Activated CD4-positive, alpha-beta memory T cell treated with anti-CD3 and anti-CD28 coated beads for 36 hours (primary cell): ENCODE data around the gene MTAP. TPM values are rescaled to one million over a fixed set of nuclear protein-coding genes. Genes with fewer than 3 reads are reported as not detected.
A peak's percentile ranks its signal among the peaks of the same experiment; 100 is the strongest.

Source experiments
- CTCF ChIA-PET: fragments of 350-600 bp; sonication (Branson Sonifier 250); formaldehyde crosslinking; loops from one replicate; lab custom pipeline; 2021; ENCODE audit warnings: antibody characterized with exemption, inconsistent platforms; lab: Charles Lee
- POLR2A ChIA-PET: fragments of 350-600 bp; sonication (Branson Sonifier 250); formaldehyde crosslinking; loops from one replicate; lab custom pipeline; 2021; ENCODE audit warnings: antibody characterized with exemption; lab: Charles Lee
- DNase-seq: peaks from one replicate; pipeline ENCODE4 v3.0.0-alpha.2; 2020
- H3K27ac Mint-ChIP-seq: one replicate; pipeline ENCODE4 v1.8.0; 2021; ENCODE audit warnings: mixed read lengths
- H3K27me3 Mint-ChIP-seq: one replicate; pipeline ENCODE4 v1.8.0; 2021; ENCODE audit warnings: mixed read lengths
- H3K36me3 Mint-ChIP-seq: one replicate; pipeline ENCODE4 v1.8.0; 2021; ENCODE audit warnings: mixed read lengths
- H3K4me1 Mint-ChIP-seq: one replicate; pipeline ENCODE4 v1.8.0; 2021; ENCODE audit warnings: low read depth, mixed read lengths
- H3K4me3 Mint-ChIP-seq: one replicate; pipeline ENCODE4 v1.8.0; 2021; ENCODE audit warnings: mild to moderate bottlenecking, mixed read lengths
- H3K9me3 Mint-ChIP-seq: one replicate; pipeline ENCODE4 v1.8.0; 2021; ENCODE audit warnings: mixed read lengths
- intact Hi-C: fragments of 100-400 bp; cut with micrococcal nuclease; formaldehyde crosslinking; loops from one replicate; pipeline ENCODE4 v1.15.1; 2023
- total RNA-seq, 2 experiments: library from RNA; stranded (reverse); gene quantifications; one replicate each; pipeline ENCODE4 v1.2.3, GENCODE V29; 2021

The MTAP gene
- total RNA-seq, 2 experiments from 2014 or later, result 55.6 to 62.3 TPM

GRCh38 chr9:21974343-21974721 lies 171.9 kb downstream of the MTAP start:
- POLR2A ChIA-PET, result no interaction called here
- Mint-ChIP-seq H3K27me3 (peaks cover 70% of the 10 kb centered on the region), H3K36me3 (peaks cover under 1% of the 10 kb centered on the region), H3K27ac (no peak overlapping the region), H3K9me3 (peaks cover 2% of the 10 kb centered on the region), H3K4me1 (peaks cover 13% of the 10 kb centered on the region), H3K4me3 (peak overlapping the region; percentile 75)
- DNase-seq, result no peak
- intact Hi-C loops, result loop anchor here (1.0 to 10.0 kb wide), 3 partner anchors 31 to 1850 kb away; partner anchors contain the start of gene ELAVL2
- CTCF ChIA-PET, result interaction anchor here (1.3 kb wide), 1 partner anchor 34 kb away, joined by 7 read pairs; no protein-coding TSS in a partner anchor

GRCh38 chr9:21974722-21975409 lies 172.4 kb downstream of the MTAP start:
- POLR2A ChIA-PET, result no interaction called here

GRCh38 chr9:21976334-21976875 lies 174.0 kb downstream of the MTAP start:
- ChIA-PET POLR2A (no interaction called here), CTCF (interaction anchor here (1.0 to 1.8 kb wide), 5 partner anchors 14 to 741 kb away, joined by 3 to 6 read pairs (median 5); partner anchors contain the start of gene CDKN2B)
- Mint-ChIP-seq H3K4me3 (no peak overlapping the region), H3K36me3 (no peaks in the 10 kb centered on the region), H3K9me3 (no peaks in the 10 kb centered on the region), H3K27ac (no peak overlapping the region), H3K4me1 (peaks cover 13% of the 10 kb centered on the region), H3K27me3 (peaks cover 66% of the 10 kb centered on the region)
- intact Hi-C loops, result loop anchor here (10.0 kb wide), 1 partner anchor 1848 kb away; the partner anchor contains the start of gene ELAVL2
- DNase-seq, result no peak

More at GRCh38 chr9:21974722-21975409, 172.4 kb downstream of the MTAP start:
- intact Hi-C loops, result loop anchor here (1.0 to 10.0 kb wide), 4 partner anchors 19 to 1850 kb away; partner anchors contain the start of genes CDKN2A, CDKN2B-AS1 and ELAVL2
- no peak overlapping the region for H3K27ac Mint-ChIP-seq
- peaks cover 71% of the 10 kb centered on the region for H3K27me3 Mint-ChIP-seq
- no peaks in the 10 kb centered on the region for H3K36me3 Mint-ChIP-seq
- peaks cover 13% of the 10 kb centered on the region for H3K4me1 Mint-ChIP-seq
- CTCF ChIA-PET, result interaction anchor here (1.4 kb wide), 1 partner anchor 145 kb away, joined by 3 read pairs; no protein-coding TSS in a partner anchor
- H3K9me3 Mint-ChIP-seq, result no peaks in the 10 kb centered on the region
- DNase-seq, result peak; percentile 70
- peak overlapping the region; percentile 75 for H3K4me3 Mint-ChIP-seq

- Mint-ChIP-seq H3K27me3 (peaks cover 41% of the 10 kb centered on the region), H3K4me3 (no peak overlapping the region), H3K27ac (no peak overlapping the region), H3K4me1 (peaks cover 2% of the 10 kb centered on the region), H3K9me3 (no peaks in the 10 kb centered on the region), H3K36me3 (no peaks in the 10 kb centered on the region)
- CTCF ChIA-PET, result interaction anchor here (1.0 to 6.2 kb wide), 6 partner anchors 12 to 169 kb away, joined by 3 to 41 read pairs (median 5); partner anchors contain the start of genes CDKN2A, CDKN2B and CDKN2B-AS1
- no peak for DNase-seq
- POLR2A ChIA-PET, result no interaction called here
- intact Hi-C loops, result no loop called here
Observed at GRCh38 chr9:21982391-21982790, 180.0 kb downstream of the MTAP start.

GRCh38 chr9:21982861-21983560 lies 180.6 kb downstream of the MTAP start:
- ChIA-PET POLR2A (no interaction called here), CTCF (interaction anchor here (1.2 to 6.2 kb wide), 4 partner anchors 12 to 170 kb away, joined by 5 to 41 read pairs (median 10); partner anchors contain the start of genes CDKN2A, CDKN2B and CDKN2B-AS1)
- no peak overlapping the region for H3K4me3 Mint-ChIP-seq
- H3K9me3 Mint-ChIP-seq, result no peaks in the 10 kb centered on the region
- H3K27me3 Mint-ChIP-seq, result peaks cover 39% of the 10 kb centered on the region
- intact Hi-C loops, result no loop called here
- no peaks in the 10 kb centered on the region for H3K36me3 Mint-ChIP-seq
- H3K27ac Mint-ChIP-seq, result no peak overlapping the region
- no peak for DNase-seq
- peaks cover 2% of the 10 kb centered on the region for H3K4me1 Mint-ChIP-seq

GRCh38 chr9:21983561-21983935 lies 181.1 kb downstream of the MTAP start:
- ChIA-PET POLR2A (no interaction called here), CTCF (interaction anchor here (1.2 to 6.2 kb wide), 4 partner anchors 11 to 171 kb away, joined by 5 to 41 read pairs (median 10); partner anchors contain the start of genes CDKN2A, CDKN2B and CDKN2B-AS1)
- Mint-ChIP-seq H3K4me1 (peaks cover 2% of the 10 kb centered on the region), H3K4me3 (no peak overlapping the region), H3K36me3 (no peaks in the 10 kb centered on the region), H3K27ac (no peak overlapping the region), H3K27me3 (peaks cover 42% of the 10 kb centered on the region), H3K9me3 (no peaks in the 10 kb centered on the region)
- intact Hi-C loops, result no loop called here
- no peak for DNase-seq

- ChIA-PET CTCF (interaction anchor here (6.2 kb wide), 1 partner anchor 25 kb away, joined by 41 read pairs; the partner anchor contains the start of gene CDKN2B), POLR2A (no interaction called here)
Observed at GRCh38 chr9:21984101-21984500, 181.7 kb downstream of the MTAP start.

GRCh38 chr9:21985964-21986667 lies 183.7 kb downstream of the MTAP start:
- DNase-seq, result no peak
- POLR2A ChIA-PET, result interaction anchor here (1.3 kb wide), 1 partner anchor 9 kb away, joined by 5 read pairs; the partner anchor contains the start of gene CDKN2B-AS1
- Mint-ChIP-seq H3K9me3 (no peaks in the 10 kb centered on the region), H3K36me3 (no peaks in the 10 kb centered on the region), H3K4me1 (peaks cover 2% of the 10 kb centered on the region), H3K27ac (no peak overlapping the region), H3K27me3 (peaks cover 40% of the 10 kb centered on the region), H3K4me3 (no peak overlapping the region)
- intact Hi-C loops, result no loop called here
- CTCF ChIA-PET, result interaction anchor here (0.6 to 6.2 kb wide), 6 partner anchors 21 to 172 kb away, joined by 3 to 41 read pairs (median 3); partner anchors contain the start of gene CDKN2B

More at GRCh38 chr9:21984101-21984500, 181.7 kb downstream of the MTAP start:
- Mint-ChIP-seq H3K4me1 (peaks cover 2% of the 10 kb centered on the region), H3K36me3 (no peaks in the 10 kb centered on the region), H3K27ac (no peak overlapping the region), H3K27me3 (peaks cover 40% of the 10 kb centered on the region), H3K4me3 (no peak overlapping the region), H3K9me3 (no peaks in the 10 kb centered on the region)
- no peak for DNase-seq
- intact Hi-C loops, result no loop called here

Other genes with a start within 250 kb of the MTAP start
- gene CDKN2A, start 191.8 kb downstream of the MTAP start, total RNA-seq, result 1 to 10 TPM; 3.9 TPM
- under 1 TPM; 0.59 to 0.87 TPM for gene CDKN2B-AS1, start 192.2 kb downstream of the MTAP start, total RNA-seq
- gene CDKN2B, start 206.7 kb downstream of the MTAP start, total RNA-seq, result under 1 TPM; 0.05 to 0.10 TPM